ENCODE results near the gene BRDT. TPM values are rescaled to one million over a fixed set of nuclear protein-coding genes. Genes with fewer than 3 reads are reported as not detected.

Gene BRDT
- total and polyA plus RNA-seq, 8 donors = not detected

DNA sequence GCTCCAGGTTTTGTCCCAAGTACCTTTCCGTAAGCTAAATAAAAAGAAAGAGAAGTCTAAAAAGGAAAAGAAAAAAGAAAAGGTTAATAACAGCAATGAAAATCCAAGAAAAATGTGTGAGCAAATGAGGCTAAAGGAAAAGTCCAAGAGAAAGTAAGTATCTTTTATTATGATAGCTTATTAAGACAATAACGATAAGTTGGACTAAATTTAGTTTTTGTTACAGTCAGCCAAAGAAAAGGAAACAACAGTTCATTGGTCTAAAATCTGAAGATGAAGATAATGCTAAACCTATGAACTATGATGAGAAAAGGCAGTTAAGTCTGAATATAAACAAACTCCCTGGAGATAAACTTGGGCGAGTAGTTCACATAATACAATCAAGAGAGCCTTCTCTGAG, 31.5 kb downstream of the BRDT start:
- no peak overlapping the region for H3K27ac ChIP-seq
- intact Hi-C loops (cut with DNase I; ENCODE audit: low total_unique reads) = no loop called here
- H3K4me1 ChIP-seq = no peaks in the 10 kb centered on the region
- TF ChIP-seq EP300 (IDR thresholded peaks at IDR 0.05) (no peak), POLR2AphosphoS5 (IDR thresholded peaks at IDR 0.05) (no peak), POLR2A (IDR thresholded peaks at IDR 0.05) (no peak)
- TF ChIP-seq, protein P1, sequence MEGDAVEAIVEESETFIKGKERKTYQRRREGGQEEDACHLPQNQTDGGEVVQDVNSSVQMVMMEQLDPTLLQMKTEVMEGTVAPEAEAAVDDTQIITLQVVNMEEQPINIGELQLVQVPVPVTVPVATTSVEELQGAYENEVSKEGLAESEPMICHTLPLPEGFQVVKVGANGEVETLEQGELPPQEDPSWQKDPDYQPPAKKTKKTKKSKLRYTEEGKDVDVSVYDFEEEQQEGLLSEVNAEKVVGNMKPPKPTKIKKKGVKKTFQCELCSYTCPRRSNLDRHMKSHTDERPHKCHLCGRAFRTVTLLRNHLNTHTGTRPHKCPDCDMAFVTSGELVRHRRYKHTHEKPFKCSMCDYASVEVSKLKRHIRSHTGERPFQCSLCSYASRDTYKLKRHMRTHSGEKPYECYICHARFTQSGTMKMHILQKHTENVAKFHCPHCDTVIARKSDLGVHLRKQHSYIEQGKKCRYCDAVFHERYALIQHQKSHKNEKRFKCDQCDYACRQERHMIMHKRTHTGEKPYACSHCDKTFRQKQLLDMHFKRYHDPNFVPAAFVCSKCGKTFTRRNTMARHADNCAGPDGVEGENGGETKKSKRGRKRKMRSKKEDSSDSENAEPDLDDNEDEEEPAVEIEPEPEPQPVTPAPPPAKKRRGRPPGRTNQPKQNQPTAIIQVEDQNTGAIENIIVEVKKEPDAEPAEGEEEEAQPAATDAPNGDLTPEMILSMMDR (IDR thresholded peaks at IDR 0.05) = no peak
- DNase-seq = no peak
- no peak overlapping the region for H3K4me3 ChIP-seq
- WGBS, 5 donors = 61 to 64% (median 63%) methylated on average over 3 of the region's 3 CpGs
- no peaks in the 10 kb centered on the region for H3K36me3 ChIP-seq
- no peaks in the 10 kb centered on the region for H3K27me3 ChIP-seq
- H3K9me3 ChIP-seq = no peaks in the 10 kb centered on the region

DNA sequence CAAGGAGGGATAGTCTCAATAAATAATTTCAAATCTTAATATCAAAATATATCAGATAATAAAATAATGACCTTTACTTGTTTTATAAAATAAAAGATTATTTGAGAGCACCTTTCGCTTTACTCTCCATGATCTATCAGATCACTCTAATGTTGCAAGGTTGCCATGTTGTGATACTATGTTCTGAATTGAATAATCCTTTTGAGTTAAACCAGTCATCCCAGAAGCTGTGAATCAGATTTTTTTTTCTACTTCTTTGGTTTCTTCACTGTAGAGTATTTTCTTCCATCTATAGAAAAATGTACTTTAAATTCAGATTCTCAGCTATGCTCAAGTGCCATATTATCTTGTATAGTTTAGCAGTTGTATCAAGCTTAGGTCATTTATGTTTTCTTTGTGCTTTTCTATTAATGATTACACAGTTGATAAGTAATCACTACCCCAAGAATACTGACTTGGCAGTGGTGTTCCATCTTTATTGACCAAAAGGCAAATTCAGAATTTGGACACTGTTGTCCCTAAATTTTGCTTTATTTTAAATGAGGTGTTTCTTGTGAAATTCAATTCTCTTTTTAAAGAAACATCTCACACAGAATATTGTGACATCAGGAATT, 32.9 kb downstream of the BRDT start:
- Histone ChIP-seq H3K4me1 (no peaks in the 10 kb centered on the region), H3K27me3 (no peaks in the 10 kb centered on the region), H3K9me3 (no peaks in the 10 kb centered on the region), H3K27ac (no peak overlapping the region), H3K36me3 (no peaks in the 10 kb centered on the region), H3K4me3 (no peak overlapping the region)
- intact Hi-C loops (cut with DNase I; ENCODE audit: low total_unique reads) = no loop called here
- WGBS, 5 donors = 37 to 85% (median 44%) methylated on average over 1 of the region's 1 CpG
- no peak for TF ChIP-seq EP300 (IDR thresholded peaks at IDR 0.05)
- TF ChIP-seq POLR2A (IDR thresholded peaks at IDR 0.05) = no peak
- TF ChIP-seq POLR2AphosphoS5 (IDR thresholded peaks at IDR 0.05) = no peak
- TF ChIP-seq, protein P1 (IDR thresholded peaks at IDR 0.05) = no peak
- no peak for DNase-seq

DNA sequence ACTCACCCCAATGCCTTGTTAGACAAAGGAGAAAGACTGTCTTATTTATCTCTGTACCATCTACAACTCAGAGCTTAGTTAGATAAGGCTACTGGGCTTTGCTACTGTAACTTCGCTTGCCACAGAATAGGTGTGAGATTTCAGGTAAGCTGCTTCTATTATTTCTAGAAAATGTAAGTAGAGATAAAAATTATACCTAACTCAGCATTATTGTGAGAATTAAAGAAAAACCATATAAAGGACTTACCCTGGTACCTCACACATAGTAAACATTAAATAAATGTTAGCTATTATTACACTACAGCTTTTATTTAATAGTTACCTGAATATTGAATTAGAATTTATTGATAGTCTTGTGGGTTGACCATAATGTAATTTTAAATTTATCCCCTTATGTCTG, 44.1 kb downstream of the BRDT start:
- 68 to 94% (median 74%) methylated on average over 1 of the region's 1 CpG for WGBS, 5 donors
- no peaks in the 10 kb centered on the region for H3K9me3 ChIP-seq
- H3K27ac ChIP-seq = no peak overlapping the region
- H3K27me3 ChIP-seq = no peaks in the 10 kb centered on the region
- no peaks in the 10 kb centered on the region for H3K36me3 ChIP-seq
- no peaks in the 10 kb centered on the region for H3K4me1 ChIP-seq
- no peak overlapping the region for H3K4me3 ChIP-seq
- DNase-seq = no peak
- intact Hi-C loops (cut with DNase I; ENCODE audit: low total_unique reads) = no loop called here
- TF ChIP-seq EP300 (IDR thresholded peaks at IDR 0.05) (no peak), POLR2AphosphoS5 (IDR thresholded peaks at IDR 0.05) (no peak), POLR2A (IDR thresholded peaks at IDR 0.05) (no peak)
- TF ChIP-seq, protein P1 (IDR thresholded peaks at IDR 0.05) = no peak

DNA sequence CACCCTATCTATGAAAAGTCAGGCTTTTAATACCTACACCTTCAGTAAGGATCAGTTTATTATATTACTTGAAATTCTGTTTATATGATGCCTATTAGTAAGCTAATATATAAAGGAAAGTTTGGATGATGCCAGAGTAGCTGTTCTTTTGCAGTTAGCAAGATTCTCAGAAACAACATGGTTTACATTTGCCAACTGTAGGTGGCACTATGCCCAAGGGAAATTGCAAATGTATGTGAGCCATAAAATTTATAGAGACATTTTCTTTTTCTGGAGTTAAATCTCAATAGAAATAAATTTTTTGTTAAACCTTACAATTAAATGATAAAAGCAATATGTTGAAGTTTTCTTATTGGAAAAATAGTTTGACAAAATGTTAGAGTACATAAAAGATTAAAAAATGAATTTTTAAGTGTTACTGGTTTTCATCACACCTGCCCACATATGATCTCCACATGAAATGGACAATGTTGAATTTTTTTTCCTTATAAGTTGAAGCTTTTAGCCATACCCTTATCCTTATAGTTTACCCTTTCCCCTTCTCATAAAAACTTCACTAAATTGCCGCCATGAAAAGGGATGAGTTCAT, 48.5 kb downstream of the BRDT start:
- 77 to 89% (median 81%) methylated on average over 1 of the region's 1 CpG for WGBS, 5 donors
- Histone ChIP-seq H3K27me3 (no peaks in the 10 kb centered on the region), H3K4me3 (no peak overlapping the region), H3K4me1 (no peaks in the 10 kb centered on the region), H3K36me3 (no peaks in the 10 kb centered on the region), H3K9me3 (no peaks in the 10 kb centered on the region), H3K27ac (no peak overlapping the region)
- intact Hi-C loops (cut with DNase I; ENCODE audit: low total_unique reads) = no loop called here
- peak in 1 of 2 donors; percentile 81 for DNase-seq
- TF ChIP-seq EP300 (IDR thresholded peaks at IDR 0.05) (no peak), POLR2AphosphoS5 (IDR thresholded peaks at IDR 0.05) (no peak), POLR2A (IDR thresholded peaks at IDR 0.05) (no peak)
- TF ChIP-seq, protein P1 (IDR thresholded peaks at IDR 0.05) = peak in 3 of 7 experiments; percentile 19 to 44 (median 29)

Measured in stomach (tissue), 9 donors.